ENCODE data around the gene SETSIP.

DNA sequence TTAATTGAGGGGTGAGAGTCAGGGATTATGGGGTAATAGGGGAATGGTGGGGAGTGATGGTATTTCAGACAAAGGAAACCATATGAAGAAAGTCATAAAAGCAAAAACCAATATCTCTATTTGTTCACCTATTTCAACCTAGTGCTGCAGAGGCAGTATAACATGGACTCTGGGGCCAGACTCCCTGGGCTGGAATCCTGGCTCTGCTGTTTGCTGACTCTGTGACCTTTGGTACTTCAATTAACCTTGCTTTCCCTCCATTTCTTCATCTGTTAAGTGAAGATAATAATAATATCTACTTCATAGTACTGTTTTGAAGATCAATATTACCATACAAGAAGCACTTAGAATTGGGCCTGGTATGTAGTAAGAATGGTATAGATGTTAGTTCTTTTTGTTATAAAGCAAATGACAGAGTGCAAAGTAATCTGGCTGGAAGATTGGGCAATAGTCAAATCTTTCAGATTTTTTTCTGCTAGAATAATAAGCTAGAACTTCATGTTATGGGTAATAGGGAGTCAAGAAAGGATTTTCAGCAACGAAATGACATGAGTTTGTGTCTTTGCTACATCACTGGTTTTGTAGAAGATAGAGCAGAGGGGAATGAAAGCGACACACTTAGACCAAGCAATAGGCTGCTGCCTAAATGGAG lies 36.4 kb downstream of the SETSIP start:
- TF ChIP-seq, protein P1, sequence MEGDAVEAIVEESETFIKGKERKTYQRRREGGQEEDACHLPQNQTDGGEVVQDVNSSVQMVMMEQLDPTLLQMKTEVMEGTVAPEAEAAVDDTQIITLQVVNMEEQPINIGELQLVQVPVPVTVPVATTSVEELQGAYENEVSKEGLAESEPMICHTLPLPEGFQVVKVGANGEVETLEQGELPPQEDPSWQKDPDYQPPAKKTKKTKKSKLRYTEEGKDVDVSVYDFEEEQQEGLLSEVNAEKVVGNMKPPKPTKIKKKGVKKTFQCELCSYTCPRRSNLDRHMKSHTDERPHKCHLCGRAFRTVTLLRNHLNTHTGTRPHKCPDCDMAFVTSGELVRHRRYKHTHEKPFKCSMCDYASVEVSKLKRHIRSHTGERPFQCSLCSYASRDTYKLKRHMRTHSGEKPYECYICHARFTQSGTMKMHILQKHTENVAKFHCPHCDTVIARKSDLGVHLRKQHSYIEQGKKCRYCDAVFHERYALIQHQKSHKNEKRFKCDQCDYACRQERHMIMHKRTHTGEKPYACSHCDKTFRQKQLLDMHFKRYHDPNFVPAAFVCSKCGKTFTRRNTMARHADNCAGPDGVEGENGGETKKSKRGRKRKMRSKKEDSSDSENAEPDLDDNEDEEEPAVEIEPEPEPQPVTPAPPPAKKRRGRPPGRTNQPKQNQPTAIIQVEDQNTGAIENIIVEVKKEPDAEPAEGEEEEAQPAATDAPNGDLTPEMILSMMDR (IDR thresholded peaks at IDR 0.05) = no peak
- TF ChIP-seq POLR2A (IDR thresholded peaks at IDR 0.05) = no peak
